Skeletal muscle satellite cell (primary cell): ENCODE data around the gene PTPRG.

Source experiments
- H3K27me3 ChIP-seq: 2 replicates; pipeline ENCODE4 v1.7.0; 2013; ENCODE audit warnings: low read length; ENCODE audit not compliant: control insufficient read depth, insufficient read depth
- H3K36me3 ChIP-seq: 2 replicates; pipeline ENCODE4 v1.7.0; 2013; ENCODE audit warnings: mild to moderate bottlenecking, control low read depth, low read length; ENCODE audit not compliant: insufficient read depth
- H3K4me1 ChIP-seq: 2 replicates; pipeline ENCODE4 v1.7.0; 2013; ENCODE audit warnings: low read length; ENCODE audit not compliant: control insufficient read depth, insufficient read depth
- H3K4me2 ChIP-seq: 2 replicates; pipeline ENCODE4 v1.7.0; 2013; ENCODE audit warnings: mild to moderate bottlenecking, low read length
- H3K4me3 ChIP-seq: 2 replicates; pipeline ENCODE4 v1.7.0; 2013; ENCODE audit warnings: low read length
- H3K9ac ChIP-seq: 2 replicates; pipeline ENCODE4 v1.7.0; 2013; ENCODE audit warnings: mild to moderate bottlenecking, low read depth, low read length, moderate library complexity
- H3K9me3 ChIP-seq: replicated peaks from 2 replicates; pipeline ENCODE4 v1.7.0; 2013; ENCODE audit warnings: mild to moderate bottlenecking, control low read depth, low read length

PTPRG gene

DNA sequence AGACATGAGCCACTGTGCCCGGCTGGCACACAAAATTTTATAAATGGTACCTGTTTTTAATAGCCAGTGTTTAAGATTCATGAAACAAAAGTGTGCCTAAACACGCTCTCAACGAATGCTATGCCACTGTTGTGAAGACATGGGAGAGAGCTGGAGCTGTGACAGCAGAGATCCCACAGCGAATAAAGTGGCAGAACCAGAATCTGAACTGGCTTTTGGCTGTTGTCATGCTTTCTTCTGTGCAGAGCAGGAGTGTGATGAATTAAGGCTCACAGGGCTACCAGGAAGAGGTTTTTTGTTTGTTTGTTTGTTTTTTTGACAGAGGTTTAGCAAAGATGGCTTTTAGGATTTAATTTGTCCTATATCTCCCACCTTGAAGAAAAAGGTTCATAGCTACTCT, 14.5 kb downstream of the PTPRG start:
- peak overlapping the region; percentile 82 for H3K9ac ChIP-seq
- H3K9me3 ChIP-seq: peaks cover 7% of the 10 kb centered on the region
- no peaks in the 10 kb centered on the region for H3K36me3 ChIP-seq
- no peaks in the 10 kb centered on the region for H3K27me3 ChIP-seq
- no peak overlapping the region for H3K4me2 ChIP-seq
- no peak overlapping the region for H3K4me3 ChIP-seq
- peaks cover 40% of the 10 kb centered on the region for H3K4me1 ChIP-seq

DNA sequence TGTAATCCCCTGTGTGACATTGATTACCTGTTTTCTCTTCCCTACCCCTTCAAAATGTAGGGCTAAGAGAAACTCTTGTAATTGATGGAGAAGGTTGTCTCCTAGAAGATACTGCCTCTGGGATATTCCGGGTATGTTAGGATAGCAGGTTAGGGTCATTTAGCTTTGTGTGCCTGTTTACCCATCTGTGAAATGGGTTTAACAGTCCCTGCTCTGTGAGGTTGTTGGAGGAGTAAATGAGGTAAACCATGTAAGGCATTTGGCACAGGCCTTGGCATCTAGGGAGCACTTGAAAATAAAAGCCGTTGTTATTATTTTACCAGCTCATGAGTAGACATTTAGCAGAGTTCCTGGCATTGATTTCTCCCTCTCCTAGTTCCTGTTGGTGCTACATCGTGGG, 16.4 kb downstream of the PTPRG start:
- peaks cover 29% of the 10 kb centered on the region for H3K4me1 ChIP-seq
- no peak overlapping the region for H3K9ac ChIP-seq
- no peaks in the 10 kb centered on the region for H3K36me3 ChIP-seq
- no peak overlapping the region for H3K4me3 ChIP-seq
- H3K4me2 ChIP-seq: no peak overlapping the region
- H3K27me3 ChIP-seq: no peaks in the 10 kb centered on the region
- H3K9me3 ChIP-seq: peaks cover 7% of the 10 kb centered on the region

GRCh38 chr3:61578667-61579367, 17.4 kb downstream of the PTPRG start:
- H3K36me3 ChIP-seq: no peaks in the 10 kb centered on the region
- no peak overlapping the region for H3K4me2 ChIP-seq
- H3K9ac ChIP-seq: no peak overlapping the region
- H3K9me3 ChIP-seq: peaks cover 7% of the 10 kb centered on the region
- no peaks in the 10 kb centered on the region for H3K27me3 ChIP-seq
- no peak overlapping the region for H3K4me3 ChIP-seq
- peaks cover 29% of the 10 kb centered on the region for H3K4me1 ChIP-seq

DNA sequence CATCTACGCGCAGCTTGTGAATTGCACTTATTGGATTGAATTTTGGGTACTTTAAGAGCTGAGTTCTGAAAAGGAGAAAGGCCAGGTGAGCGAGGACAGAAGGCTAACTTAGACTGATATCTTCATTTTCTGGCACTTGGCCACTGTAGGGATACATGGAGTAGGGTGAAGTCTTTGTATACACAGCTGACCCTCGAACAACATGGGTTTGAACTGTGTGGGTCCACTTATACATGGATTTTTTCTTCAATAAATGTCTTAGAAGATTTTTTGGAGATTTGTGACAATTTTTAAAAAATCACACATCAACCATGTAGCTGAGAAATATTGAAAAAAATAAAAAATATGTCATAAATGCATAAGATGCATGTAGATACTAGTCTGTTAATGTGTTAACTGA, 18.3 kb downstream of the PTPRG start:
- Histone ChIP-seq H3K9ac (no peak overlapping the region), H3K9me3 (no peaks in the 10 kb centered on the region), H3K4me1 (peaks cover 21% of the 10 kb centered on the region), H3K27me3 (no peaks in the 10 kb centered on the region), H3K36me3 (no peaks in the 10 kb centered on the region), H3K4me2 (no peak overlapping the region), H3K4me3 (no peak overlapping the region)

GRCh38 chr3:61580982-61581643, 19.7 kb downstream of the PTPRG start:
- H3K27me3 ChIP-seq: no peaks in the 10 kb centered on the region
- H3K9ac ChIP-seq: no peak overlapping the region
- H3K4me3 ChIP-seq: no peak overlapping the region
- H3K4me2 ChIP-seq: no peak overlapping the region
- H3K36me3 ChIP-seq: no peaks in the 10 kb centered on the region
- no peaks in the 10 kb centered on the region for H3K9me3 ChIP-seq
- peaks cover 10% of the 10 kb centered on the region for H3K4me1 ChIP-seq

- Histone ChIP-seq H3K36me3 (no peaks in the 10 kb centered on the region), H3K4me1 (peaks cover 6% of the 10 kb centered on the region), H3K4me3 (no peak overlapping the region), H3K4me2 (no peak overlapping the region), H3K9me3 (no peaks in the 10 kb centered on the region), H3K27me3 (no peaks in the 10 kb centered on the region), H3K9ac (no peak overlapping the region)
These were observed 20.9 kb downstream of the PTPRG start for GRCh38 chr3:61582287-61582686.

DNA sequence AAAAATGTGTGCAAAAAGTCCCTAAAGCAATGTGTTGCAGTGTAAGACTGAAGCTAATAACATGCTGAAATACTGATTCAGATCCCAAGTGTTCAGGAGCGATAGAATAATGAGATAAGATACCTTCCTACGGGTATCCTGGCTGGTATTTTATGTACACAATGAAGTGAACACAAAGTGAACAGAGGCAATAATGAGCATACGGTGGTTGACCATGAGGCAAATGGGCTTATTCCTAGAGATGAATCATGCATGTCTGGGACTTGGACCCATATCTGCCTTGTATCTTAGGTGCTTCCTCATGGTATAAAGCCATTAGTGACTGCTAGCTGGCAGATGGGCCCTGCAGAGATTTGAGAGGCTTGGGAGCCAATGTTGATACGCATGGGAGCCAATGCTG, 21.5 kb downstream of the PTPRG start:
- Histone ChIP-seq H3K36me3 (no peaks in the 10 kb centered on the region), H3K4me3 (no peak overlapping the region), H3K9ac (no peak overlapping the region), H3K9me3 (no peaks in the 10 kb centered on the region), H3K4me1 (peaks cover 6% of the 10 kb centered on the region), H3K4me2 (no peak overlapping the region), H3K27me3 (no peaks in the 10 kb centered on the region)

- Histone ChIP-seq H3K4me2 (no peak overlapping the region), H3K4me3 (no peak overlapping the region), H3K9me3 (no peaks in the 10 kb centered on the region), H3K4me1 (peaks cover 6% of the 10 kb centered on the region), H3K36me3 (no peaks in the 10 kb centered on the region), H3K27me3 (no peaks in the 10 kb centered on the region), H3K9ac (no peak overlapping the region)
These were observed 22.8 kb downstream of the PTPRG start for GRCh38 chr3:61583890-61584875.

DNA sequence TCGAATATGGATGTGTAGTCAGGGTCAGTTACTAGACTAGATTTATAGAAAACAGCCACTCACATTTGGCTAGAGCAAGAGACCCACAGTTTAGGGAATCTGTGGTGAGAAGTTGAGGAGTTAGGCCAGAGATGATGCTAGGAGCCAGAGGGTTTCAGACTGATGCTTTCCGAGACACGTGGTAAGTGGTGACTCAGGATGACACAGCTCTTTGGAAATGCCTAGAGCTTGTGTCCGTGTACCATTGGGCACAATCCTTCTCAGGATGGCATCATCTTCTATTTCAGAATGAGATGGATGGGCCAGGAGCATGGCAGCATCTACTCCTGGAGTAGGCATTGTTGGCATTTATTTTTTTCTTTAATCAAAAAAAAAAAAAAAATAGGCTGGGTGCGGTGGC, 28.5 kb downstream of the PTPRG start:
- no peak overlapping the region for H3K4me3 ChIP-seq
- H3K4me2 ChIP-seq: no peak overlapping the region
- H3K9me3 ChIP-seq: no peaks in the 10 kb centered on the region

DNA sequence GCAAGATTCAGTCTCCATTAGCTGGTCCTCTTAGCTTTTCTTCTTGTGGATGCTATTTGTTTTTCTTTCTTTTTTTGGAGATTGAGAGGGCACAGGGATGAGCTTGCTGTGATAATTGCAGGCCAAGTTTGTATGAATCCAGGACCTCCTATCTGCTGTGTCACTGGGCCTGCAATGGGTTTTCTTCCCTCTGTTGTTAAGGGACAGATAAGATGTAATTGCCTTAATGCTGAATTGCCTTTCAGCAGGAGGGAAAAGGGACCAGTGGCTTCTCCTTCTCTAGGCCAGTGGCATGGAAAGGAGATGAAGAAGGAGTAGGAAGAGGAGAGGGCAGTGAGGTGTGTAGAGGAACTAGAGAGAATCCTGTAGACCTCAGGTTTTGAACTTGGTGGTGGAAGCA, 29.9 kb downstream of the PTPRG start:
- Histone ChIP-seq H3K9me3 (no peaks in the 10 kb centered on the region), H3K9ac (no peak overlapping the region), H3K4me3 (no peak overlapping the region), H3K36me3 (no peaks in the 10 kb centered on the region), H3K4me1 (peaks cover 25% of the 10 kb centered on the region), H3K27me3 (no peaks in the 10 kb centered on the region), H3K4me2 (no peak overlapping the region)

More for the DNA sequence above, 28.5 kb downstream of the PTPRG start:
- H3K27me3 ChIP-seq: no peaks in the 10 kb centered on the region
- H3K4me1 ChIP-seq: peaks cover 14% of the 10 kb centered on the region
- no peak overlapping the region for H3K9ac ChIP-seq
- H3K36me3 ChIP-seq: no peaks in the 10 kb centered on the region

DNA sequence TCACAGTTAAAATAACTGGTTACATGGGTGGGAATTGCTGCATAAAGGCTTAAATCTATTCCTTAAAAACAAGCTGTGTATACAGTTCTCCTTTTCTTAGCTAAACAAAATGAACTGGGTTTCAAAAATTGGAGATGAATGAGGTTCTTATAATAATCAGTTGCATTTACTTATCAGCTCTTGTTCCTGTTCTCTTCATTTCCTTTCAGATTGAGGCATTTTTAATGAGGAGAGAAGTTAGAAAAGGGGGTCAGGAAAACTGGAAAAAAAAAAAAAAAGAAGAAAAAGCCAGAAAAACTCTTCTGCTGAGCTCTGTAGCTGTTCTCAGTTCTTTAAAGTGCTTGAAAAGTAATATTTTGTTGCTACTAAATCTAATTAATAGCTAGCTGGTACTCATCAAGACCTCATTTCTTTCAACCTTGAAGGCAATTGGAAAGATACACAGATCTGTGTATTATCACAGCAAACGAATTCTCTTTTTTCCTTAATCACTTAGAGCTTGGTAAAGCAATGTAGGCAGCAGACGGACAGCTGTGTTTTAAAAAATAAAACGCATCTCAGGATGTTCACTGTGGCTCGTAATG, 32.2 kb downstream of the PTPRG start:
- Histone ChIP-seq H3K36me3 (no peaks in the 10 kb centered on the region), H3K27me3 (no peaks in the 10 kb centered on the region), H3K9me3 (no peaks in the 10 kb centered on the region), H3K4me3 (no peak overlapping the region), H3K9ac (peak overlapping the region; percentile 26), H3K4me1 (peaks cover 25% of the 10 kb centered on the region), H3K4me2 (no peak overlapping the region)
